RPMI7951 (cell line): ENCODE measurements around the gene PHLPP1. TPM values are rescaled to one million over a fixed set of nuclear protein-coding genes. Genes with fewer than 3 reads are reported as not detected.

Experiments
- DNase-seq: peaks from one replicate; pipeline ENCODE4 v3.0.0-alpha.2; 2012; ENCODE audit warnings: low read depth
- total RNA-seq: library from RNA; depleted of rRNA; stranded (reverse); fragments of >200 nt; shearing (Covaris generic); gene quantifications from 2 replicates; pipeline ENCODE4 v1.2.3, GENCODE V29; 2014

The PHLPP1 gene
- total RNA-seq, 1 experiment from 2014 or later = 4.3 TPM

DNA sequence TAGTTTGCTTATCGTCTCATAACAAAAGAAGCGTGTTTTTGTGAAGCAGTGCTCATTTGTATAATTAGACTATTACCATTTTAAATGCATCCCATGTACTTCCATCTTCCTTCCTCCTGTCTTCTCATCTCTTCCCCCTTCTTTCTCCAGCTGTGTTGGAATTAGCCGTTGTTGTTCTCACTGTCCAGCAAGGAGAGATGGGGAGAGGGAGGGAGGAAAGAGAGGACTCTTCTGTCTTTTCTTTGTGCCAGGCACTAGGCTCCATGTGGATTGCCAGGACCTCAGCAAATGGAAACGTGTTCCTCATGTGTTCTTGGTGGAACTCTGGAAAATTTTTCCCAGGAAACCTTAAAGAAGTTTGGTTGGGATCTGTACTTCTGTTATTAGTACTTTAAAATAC lies 131.7 kb downstream of the PHLPP1 start:
- DNase-seq = no peak

DNA sequence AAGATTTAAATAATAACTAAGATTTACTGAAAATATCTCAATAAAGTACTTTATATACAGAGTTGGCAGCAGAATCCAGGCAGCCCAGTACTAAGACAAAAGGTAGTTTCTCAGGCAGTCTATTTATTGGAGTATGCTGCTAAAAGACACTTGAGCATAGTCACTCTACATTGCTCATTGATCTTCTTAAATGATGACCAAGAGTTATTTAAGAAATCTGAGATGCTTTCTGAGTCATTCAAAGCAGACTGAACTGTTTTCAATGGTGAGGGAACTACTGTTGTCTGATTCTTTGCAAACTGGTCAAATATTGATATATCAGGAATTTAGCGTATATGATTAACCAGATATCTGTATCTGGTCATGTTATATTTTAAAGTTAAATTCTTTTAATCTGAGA lies 133.6 kb downstream of the PHLPP1 start:
- no peak for DNase-seq

DNA sequence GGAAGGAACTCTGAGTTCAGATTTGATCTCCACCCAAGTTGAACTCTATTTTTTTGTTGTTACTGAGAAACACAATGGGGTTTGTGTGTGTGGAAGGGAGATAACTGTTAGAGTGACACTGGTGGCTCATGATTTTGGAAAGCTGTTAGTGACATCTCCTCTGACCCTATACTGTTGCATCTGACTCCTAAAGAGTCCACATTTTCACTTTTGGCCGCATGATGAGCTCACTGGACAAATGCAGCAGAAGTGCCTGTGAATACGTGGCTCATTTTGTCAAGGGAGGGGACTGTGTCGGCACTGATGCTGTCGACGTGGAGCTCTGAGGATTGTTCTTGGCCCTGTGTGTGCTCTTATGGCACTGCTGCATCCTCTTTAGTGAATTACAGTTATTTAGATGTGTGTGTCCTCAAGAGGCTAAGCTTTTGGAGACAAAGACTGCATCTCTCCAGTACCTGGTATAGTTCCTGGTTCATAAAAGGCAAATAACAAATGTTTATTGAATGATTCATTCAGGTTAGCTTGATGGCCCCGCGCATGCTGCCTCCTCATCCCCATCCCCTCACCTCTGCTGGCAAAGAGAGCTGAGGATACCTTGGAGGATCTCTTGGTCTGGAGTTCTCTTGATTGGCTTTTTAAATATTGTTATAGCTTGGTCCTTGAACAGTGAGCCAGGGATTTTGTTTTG lies 135.4 kb downstream of the PHLPP1 start:
- DNase-seq = no peak

GRCh38 chr18:62852851-62853250 lies 137.5 kb downstream of the PHLPP1 start:
- no peak for DNase-seq

- no peak for DNase-seq
Observed at GRCh38 chr18:62856294-62856693, 141.0 kb downstream of the PHLPP1 start.

- no peak for DNase-seq
Observed at GRCh38 chr18:62857263-62857976, 142.1 kb downstream of the PHLPP1 start.

- DNase-seq = no peak
Observed at GRCh38 chr18:62860062-62860461, 144.7 kb downstream of the PHLPP1 start.

GRCh38 chr18:62862466-62862865 lies 147.1 kb downstream of the PHLPP1 start:
- DNase-seq = no peak

DNA sequence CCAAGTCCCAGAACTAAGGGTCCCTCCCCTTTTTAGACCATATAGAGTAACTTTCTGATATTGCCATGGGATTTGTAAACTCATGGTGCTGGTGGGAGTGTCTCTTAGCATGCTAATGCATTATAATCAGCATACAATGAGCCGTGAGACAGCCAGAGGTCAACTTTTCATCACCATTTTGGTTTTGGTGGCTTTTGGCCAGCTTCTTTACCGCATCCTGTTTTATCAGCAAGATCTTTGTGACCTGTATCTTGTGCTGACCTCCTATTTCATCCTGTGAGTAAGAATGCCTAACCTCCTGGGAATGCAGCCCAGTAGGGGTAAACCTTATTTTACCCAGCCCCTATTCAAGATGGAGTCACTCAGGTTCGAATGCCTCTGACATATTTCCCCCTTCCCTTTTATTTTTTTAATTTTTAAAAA lies 148.2 kb downstream of the PHLPP1 start:
- DNase-seq = peak; percentile 90

DNA sequence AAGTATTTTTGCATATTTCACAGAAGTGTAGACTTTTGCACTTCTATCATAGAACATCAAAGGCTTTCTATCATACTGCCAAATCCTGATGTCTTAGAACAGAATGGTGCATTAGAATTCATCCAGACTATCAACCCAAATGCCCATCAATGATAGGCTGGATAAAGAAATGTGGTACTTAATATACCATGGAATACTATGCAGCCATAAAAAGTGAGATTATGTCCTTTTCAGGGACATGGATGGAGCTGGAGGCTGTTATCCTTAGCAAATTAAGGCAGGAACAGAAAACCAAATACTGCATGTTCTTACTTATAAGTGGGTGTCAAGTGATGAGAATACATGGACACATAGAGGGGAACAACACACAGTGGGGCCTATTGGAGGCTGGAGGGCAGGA lies 150.2 kb downstream of the PHLPP1 start:
- DNase-seq = no peak

DNA sequence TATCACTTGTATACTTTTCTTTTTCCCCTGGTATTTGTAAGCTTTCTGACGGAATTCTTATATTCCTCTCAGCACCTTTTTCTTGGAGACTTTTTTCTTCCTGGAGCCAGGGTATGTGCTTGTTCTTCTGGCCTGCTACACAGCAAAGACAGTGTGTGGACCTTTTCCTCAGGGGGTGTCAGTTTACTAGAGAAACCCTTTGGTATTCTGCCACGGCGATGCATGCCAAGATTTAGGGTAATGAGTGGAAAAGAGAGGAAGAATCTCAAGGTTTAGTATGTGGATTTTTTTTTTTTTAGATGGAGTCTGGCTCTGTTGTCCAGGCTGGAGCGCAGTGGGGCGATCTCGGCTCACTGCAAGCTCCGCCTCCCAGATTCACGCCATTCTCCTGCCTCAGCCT lies 152.2 kb downstream of the PHLPP1 start:
- no peak for DNase-seq

DNA sequence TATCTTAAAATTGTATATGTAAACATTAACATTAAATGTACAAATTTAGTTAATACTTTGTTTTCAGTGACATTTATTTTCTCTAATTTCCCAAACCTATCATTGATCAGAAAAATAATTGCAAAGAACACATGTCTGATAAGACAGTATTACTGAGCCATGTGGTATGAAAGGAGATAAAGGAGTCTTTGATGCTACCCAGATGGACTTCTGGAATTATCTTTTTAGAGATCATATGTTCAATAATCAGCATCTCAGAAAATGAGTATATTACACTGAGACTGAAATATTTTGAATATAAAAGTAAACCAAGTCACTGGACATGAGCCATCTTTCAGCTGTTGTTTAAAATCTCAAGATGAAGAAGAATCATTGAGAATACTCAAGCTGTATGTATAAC lies 153.3 kb downstream of the PHLPP1 start:
- no peak for DNase-seq

DNA sequence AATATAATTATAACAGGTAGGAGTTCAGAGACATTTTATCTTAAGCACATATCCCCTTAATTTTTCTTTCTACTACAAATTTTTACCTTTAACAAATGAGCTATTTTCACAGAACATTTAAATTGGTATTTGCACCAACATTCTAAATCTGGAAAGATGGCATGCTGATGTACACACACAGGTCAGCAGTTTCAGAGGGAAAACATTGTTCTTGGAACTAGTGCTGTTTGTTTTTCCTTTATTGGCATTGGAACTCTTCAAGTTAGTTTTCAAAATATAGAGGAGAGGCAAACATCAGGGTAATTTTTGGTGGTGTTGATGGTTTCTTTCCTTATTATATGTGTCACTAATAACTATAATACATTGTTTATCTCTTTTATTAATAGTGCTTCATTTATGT lies 155.3 kb downstream of the PHLPP1 start:
- no peak for DNase-seq

GRCh38 chr18:62875323-62875722 lies 160.0 kb downstream of the PHLPP1 start:
- DNase-seq = no peak

- no peak for DNase-seq
Observed at GRCh38 chr18:62876111-62876510, 160.8 kb downstream of the PHLPP1 start.

DNA sequence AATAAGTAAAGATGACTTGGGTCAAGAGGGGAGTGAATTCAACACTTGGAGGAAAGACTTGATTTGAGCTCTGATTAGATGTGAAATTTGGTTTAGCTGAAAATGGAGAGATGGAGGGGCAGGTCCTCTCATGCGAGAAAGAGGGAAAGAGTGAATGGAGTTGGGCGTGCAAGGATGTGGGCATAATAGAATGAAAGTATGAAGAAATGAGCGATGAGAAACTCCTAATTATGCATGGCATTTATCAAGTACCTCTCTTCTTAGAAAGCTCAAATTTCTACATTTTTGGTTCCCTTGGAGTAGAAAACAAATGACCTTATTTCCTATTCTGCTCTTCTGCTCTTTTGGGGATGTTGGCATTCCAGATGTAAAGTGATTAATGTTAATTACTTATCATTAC lies 161.5 kb downstream of the PHLPP1 start:
- DNase-seq = no peak

DNA sequence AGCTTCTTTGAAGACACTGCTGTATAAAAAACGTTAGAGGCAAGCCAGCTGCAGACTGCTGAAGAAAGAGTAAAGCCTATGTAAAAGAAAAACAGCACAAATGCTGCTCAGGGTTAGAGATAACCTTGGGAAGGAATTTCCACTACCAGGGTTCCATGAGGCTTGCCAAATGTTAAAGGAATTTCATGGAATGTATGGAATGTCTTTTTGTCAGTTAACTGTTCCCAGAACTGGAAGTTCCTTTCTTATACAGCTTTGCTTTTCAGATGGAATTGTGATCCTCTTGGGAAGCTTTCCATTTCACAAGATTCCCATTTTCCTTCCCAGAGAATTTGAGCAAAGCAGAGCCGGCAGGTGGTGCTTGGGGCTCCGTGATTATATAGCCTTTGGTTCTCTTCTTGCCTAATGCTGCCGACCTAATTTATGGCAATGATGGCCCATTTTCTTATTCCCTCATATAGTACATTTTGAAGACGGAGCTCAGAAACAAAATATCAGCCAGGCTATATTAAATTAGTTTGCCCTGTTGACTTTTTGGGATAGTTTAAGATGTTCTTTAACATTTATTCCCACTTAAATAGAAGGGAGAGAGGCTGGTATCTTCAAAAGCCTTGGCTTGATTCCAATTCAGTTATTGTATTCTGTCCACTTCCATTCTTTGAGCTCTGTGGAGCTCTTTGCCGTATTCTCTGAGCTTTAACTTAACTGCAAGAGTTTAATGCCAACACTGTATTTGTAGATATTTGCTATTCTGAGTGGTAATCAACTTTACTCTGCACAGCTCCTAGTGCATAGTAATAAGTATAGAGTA lies 162.3 kb downstream of the PHLPP1 start:
- peak; percentile 64 for DNase-seq

- peak; percentile 12 for DNase-seq
Observed at GRCh38 chr18:62878305-62878704, 163.0 kb downstream of the PHLPP1 start.

- no peak for DNase-seq
Observed at GRCh38 chr18:62880034-62880433, 164.7 kb downstream of the PHLPP1 start.

DNA sequence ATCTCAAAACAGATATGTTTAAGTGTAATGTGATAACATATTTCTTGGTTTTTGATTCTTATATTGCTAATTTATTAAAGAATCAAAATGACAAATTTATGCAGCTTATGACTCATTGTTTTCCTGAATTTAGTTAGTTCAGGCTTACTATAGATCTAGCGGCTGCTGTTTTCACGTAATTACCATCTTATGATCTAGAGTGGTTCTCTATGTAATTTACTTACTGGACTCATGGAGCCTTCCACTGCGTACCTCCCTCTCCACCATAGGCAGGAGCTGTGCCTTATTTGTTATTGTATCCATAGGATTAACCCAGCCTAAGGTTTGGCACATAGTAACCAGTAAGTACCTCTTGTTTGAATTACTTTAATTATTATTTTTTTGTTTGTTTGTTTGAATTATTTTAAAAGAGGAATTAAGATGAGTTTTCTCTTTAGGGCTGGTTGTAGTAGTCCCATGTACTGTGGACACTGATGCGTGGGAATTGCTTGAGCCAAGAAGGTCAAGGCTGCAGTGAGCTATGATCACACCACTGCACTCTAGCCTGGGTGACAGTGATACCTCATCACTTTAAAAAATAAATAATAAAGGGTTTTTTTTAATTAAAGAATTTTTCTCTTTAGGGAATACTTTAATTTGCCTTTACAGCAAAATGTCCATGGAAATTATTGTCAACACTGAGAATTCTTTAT lies 165.5 kb downstream of the PHLPP1 start:
- no peak for DNase-seq

- DNase-seq = peak; percentile 91
Observed at GRCh38 chr18:62881509-62882016, 166.2 kb downstream of the PHLPP1 start.
